NB4 (cell line): Measurements from ENCODE around the gene ABCC11.

ENCODE experiments used
- MYC ChIP-seq: IDR thresholded peaks from 2 replicates; pipeline ENCODE4 v1.6.1; 2011; ENCODE audit warnings: low read depth, low read length
- POLR2A ChIP-seq: IDR thresholded peaks from 2 replicates; pipeline ENCODE4 v1.6.1; 2011; ENCODE audit warnings: mild to moderate bottlenecking; ENCODE audit not compliant: insufficient read length; ENCODE audit errors: extremely low read depth
- TF ChIP-seq, protein P1 (sequence below): IDR thresholded peaks from one replicate; pipeline ENCODE4 v1.5.1; 2012; ENCODE audit warnings: low read depth, low read length
- TF ChIP-seq, protein P2 (sequence below): IDR thresholded peaks from 2 replicates; pipeline ENCODE4 v1.6.1; 2011; ENCODE audit warnings: low read depth, low read length

- TF ChIP-seq, protein P1, sequence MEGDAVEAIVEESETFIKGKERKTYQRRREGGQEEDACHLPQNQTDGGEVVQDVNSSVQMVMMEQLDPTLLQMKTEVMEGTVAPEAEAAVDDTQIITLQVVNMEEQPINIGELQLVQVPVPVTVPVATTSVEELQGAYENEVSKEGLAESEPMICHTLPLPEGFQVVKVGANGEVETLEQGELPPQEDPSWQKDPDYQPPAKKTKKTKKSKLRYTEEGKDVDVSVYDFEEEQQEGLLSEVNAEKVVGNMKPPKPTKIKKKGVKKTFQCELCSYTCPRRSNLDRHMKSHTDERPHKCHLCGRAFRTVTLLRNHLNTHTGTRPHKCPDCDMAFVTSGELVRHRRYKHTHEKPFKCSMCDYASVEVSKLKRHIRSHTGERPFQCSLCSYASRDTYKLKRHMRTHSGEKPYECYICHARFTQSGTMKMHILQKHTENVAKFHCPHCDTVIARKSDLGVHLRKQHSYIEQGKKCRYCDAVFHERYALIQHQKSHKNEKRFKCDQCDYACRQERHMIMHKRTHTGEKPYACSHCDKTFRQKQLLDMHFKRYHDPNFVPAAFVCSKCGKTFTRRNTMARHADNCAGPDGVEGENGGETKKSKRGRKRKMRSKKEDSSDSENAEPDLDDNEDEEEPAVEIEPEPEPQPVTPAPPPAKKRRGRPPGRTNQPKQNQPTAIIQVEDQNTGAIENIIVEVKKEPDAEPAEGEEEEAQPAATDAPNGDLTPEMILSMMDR, result no peak
- TF ChIP-seq MYC (no peak), POLR2A (no peak)
- TF ChIP-seq, protein P2, sequence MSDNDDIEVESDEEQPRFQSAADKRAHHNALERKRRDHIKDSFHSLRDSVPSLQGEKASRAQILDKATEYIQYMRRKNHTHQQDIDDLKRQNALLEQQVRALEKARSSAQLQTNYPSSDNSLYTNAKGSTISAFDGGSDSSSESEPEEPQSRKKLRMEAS, result no peak
Measured at GRCh38 chr16:48282636-48283263, 35.4 kb upstream of the ABCC11 start.
